ENCODE data around the gene GPR132. TPM values are rescaled to one million over a fixed set of nuclear protein-coding genes. Genes with fewer than 3 reads are reported as not detected.

Gene GPR132
- total RNA-seq, 1 experiment from 2014 or later = 0.20 TPM

- Histone ChIP-seq H3K27me3 (ENCODE audit: insufficient read depth, low read length) (peaks cover 9% of the 10 kb centered on the region; the same call in 1 of the 2 replicates), H2AFZ (ENCODE audit: low read length) (no peak overlapping the region), H2BK15ac (ENCODE audit: low read depth, low read length) (no peak overlapping the region), H3K4ac (ENCODE audit: low read depth, low read length) (no peak overlapping the region), H3K27ac (ENCODE audit: insufficient read length, low read depth, low read length) (no peak overlapping the region), H3K9me3 (ENCODE audit: control insufficient read depth, low read depth, low read length) (no peaks in the 10 kb centered on the region), H4K20me1 (ENCODE audit: control insufficient read depth, insufficient read depth, insufficient read length) (no peaks in the 10 kb centered on the region), H3K9ac (ENCODE audit: extremely low read depth, insufficient read length, low read length) (no peak overlapping the region), H3K79me1 (ENCODE audit: insufficient read depth, low read depth, low read length, poor library complexity, severe bottlenecking) (no peaks in the 10 kb centered on the region), H4K91ac (ENCODE audit: insufficient read length, low read depth, low read length) (no peak overlapping the region), H3K23me2 (ENCODE audit: insufficient read length, low read depth, low read length, poor library complexity, severe bottlenecking) (peaks cover 10% of the 10 kb centered on the region), H2BK120ac (ENCODE audit: low read depth, low read length, poor library complexity, severe bottlenecking) (no peak overlapping the region), H2BK5ac (ENCODE audit: insufficient read length, low read length) (no peak overlapping the region), H3T11ph (ENCODE audit: low read length) (no peak overlapping the region), H2BK12ac (ENCODE audit: insufficient read length, low read depth, low read length) (no peak overlapping the region), H3K18ac (ENCODE audit: insufficient read length, low read depth, low read length) (no peak overlapping the region), H4K5ac (ENCODE audit: insufficient read length, low read depth, low read length) (no peak overlapping the region), H3K23ac (ENCODE audit: insufficient read length, low read depth, low read length) (no peak overlapping the region), H4K8ac (replicated peaks; ENCODE audit: insufficient read length, low read depth, low read length) (no peak overlapping the region), H3K14ac (ENCODE audit: insufficient read depth, low read length) (no peak overlapping the region), H3K4me2 (ENCODE audit: insufficient read depth, insufficient read length, low read length) (no peak overlapping the region), H2BK20ac (ENCODE audit: low read depth, low read length, poor library complexity, severe bottlenecking) (no peak overlapping the region), H3K56ac (ENCODE audit: insufficient read length, low read depth, low read length) (no peak overlapping the region), H2AK5ac (ENCODE audit: insufficient read length, low read length) (no peak overlapping the region), H3K4me1 (ENCODE audit: insufficient read depth, low read length) (no peaks in the 10 kb centered on the region), H3K79me2 (ENCODE audit: insufficient read depth, low read length) (no peaks in the 10 kb centered on the region)
- no peak overlapping the region for H3K4me3 Mint-ChIP-seq
- peaks cover 76% of the 10 kb centered on the region for H3K27me3 Mint-ChIP-seq (ENCODE audit: low read depth)
- H3K4me1 Mint-ChIP-seq = peaks cover 4 to 6% of the 10 kb centered on the region in 2 experiments; a peak in 3 of 4 replicates
- H3K9me3 Mint-ChIP-seq = peaks cover 10% of the 10 kb centered on the region in 2 experiments
- no CpG with 5 or more reads among the region's 4 CpGs for WGBS (ENCODE audit: extremely low coverage, insufficient read length, low lambda C conversion rate)
- DNase-seq = no peak
- H3K36me3 Mint-ChIP-seq (ENCODE audit: insufficient read depth in 1 of 3, low read depth in 3 of 3) = peaks cover 0 to 4% (median 2%) of the 10 kb centered on the region in 3 experiments; a peak in 3 of 7 replicates
- H3K27ac Mint-ChIP-seq = no peak overlapping the region
- TF ChIP-seq CTCF (conservative IDR thresholded peaks at IDR 0.05) = no peak
Measured at GRCh38 chr14:105083926-105084685, 18.9 kb upstream of the GPR132 start.

Measured in H9 (cell line).